Measurements from ENCODE around the gene LNX2.

LNX2 gene

GRCh38 chr13:27605099-27605498 lies 15.2 kb downstream of the LNX2 start:
- DNase-seq: no peak

GRCh38 chr13:27601803-27602202 lies 18.5 kb downstream of the LNX2 start:
- DNase-seq: no peak

GRCh38 chr13:27601208-27601607 lies 19.1 kb downstream of the LNX2 start:
- no peak for DNase-seq

DNA sequence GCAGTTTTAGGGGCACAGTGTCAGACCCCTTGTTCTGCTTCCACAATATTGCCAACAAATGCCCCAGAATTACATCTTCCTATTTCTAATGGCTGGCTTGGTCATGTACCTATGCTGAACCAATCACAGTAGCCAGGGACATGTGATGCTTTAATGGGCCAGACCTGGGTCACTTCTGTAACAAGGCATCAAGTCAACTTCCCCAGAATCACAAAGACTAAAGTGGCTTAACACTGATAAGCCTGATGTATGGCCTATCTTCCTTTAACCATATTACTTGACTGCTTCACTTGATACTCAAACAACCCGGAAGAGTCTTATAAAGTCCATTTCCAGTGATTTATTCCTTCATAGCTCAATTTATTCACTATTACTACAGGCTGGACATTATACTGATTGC lies 19.6 kb downstream of the LNX2 start:
- DNase-seq: no peak

GRCh38 chr13:27599845-27600553 lies 20.3 kb downstream of the LNX2 start:
- DNase-seq: no peak

DNA sequence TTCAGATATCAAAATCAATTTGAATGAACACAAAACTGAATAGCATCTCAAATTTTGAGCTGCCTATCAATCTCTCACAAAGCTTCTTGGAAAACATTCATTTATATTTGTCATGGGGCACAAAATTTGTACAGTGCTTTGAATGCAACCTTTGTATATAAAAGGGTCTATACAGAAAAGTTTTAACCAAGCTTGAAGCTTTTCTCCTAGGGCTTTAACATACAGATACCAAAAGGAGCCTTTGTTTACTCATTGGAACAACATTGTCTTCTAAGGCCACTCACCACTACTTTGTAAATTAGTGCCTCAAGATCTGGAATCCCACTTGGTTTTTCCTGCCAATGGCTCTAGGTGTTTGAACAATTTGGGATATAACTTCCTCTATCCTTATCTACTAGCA lies 21.2 kb downstream of the LNX2 start:
- DNase-seq: no peak

- no peak for DNase-seq
Observed at GRCh38 chr13:27595055-27595811, 25.1 kb downstream of the LNX2 start.

- no peak for DNase-seq
Observed at GRCh38 chr13:27593267-27593666, 27.1 kb downstream of the LNX2 start.

DNA sequence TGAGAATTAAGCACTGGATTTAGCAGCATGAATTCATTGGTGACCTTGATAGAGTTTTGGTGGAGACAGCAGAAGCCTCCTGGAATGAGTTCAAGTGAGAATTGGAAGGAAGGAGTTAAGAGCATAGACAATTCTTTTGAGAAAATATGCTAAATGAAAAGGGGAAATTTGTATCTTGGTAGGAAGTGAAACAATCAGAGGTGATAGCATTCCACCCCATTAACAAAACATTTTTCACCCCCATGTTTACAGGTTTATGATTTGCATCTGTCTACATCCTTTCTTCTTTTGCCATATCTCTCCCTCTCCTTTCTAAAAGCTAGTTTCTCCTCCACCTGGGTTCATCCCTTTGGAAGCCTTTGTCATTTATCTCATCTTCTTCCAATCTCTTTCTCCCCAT lies 27.5 kb downstream of the LNX2 start:
- DNase-seq: no peak

DNA sequence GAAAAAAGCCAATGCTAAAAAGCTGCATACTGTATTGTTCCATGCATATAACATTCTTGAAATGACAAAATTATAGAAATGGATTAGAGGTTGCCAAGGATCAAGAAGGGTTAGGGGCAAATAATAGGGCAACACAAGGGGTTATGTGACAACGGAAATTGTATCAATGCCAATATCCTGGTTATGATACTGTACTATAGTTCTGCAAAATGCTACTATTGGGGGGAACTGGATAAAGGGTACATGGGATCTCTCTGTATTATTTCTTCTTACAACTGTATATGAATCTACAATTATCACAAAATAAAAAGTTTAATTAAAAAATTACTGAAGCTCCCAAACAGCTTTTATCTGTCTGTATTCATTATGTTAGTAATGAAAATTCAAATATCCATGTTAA lies 31.9 kb downstream of the LNX2 start:
- no peak for DNase-seq

DNA sequence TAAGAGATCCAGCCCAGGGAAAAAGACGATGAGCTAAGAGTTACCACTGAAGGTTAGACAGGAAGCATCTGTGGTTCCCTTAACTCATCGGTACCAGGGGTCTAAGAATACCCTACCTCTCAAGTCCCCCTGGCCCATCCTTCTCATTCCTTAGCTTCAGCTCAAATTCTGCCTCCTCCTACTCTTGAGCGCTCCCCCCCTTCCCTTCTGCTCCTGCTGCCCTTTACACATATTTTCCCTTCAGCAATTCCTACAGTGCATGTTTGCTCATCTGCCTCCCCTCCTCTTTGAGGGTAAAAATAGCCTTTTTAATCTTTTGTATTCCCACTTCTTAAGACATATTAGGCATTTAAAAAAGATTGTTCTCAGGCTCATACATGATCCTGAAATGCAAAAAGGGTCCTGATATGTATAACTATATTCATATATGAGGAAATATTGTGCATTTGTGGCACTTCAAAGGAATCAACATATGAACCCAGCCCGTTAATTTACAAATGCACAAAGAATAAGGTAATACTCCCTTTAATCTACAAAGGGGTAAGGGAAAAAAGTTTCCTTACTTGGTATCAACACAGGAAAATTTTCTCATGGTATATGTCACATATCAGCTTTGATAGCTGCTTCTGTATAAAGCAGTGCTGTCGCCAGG lies 33.1 kb downstream of the LNX2 start:
- DNase-seq: no peak

DNA sequence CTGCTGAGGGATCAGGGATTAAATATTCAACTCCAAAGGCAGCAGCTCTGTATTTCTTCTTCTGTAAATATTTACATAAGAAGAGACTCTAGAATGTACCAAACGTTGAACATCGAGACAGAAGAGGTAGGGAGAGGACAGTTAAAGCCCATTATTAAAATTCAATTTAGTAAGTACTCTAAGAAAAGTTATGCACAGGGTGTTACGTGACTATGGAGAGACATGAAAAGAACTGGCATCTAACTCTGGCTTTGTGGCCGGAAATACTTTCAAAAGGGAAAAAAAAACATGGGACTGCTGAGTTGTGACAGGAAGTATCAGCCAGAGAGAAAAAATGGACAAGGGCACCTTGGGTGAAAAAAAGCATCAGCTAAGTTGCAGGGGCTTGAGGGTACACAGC lies 36.7 kb downstream of the LNX2 start:
- no peak for DNase-seq

DNA sequence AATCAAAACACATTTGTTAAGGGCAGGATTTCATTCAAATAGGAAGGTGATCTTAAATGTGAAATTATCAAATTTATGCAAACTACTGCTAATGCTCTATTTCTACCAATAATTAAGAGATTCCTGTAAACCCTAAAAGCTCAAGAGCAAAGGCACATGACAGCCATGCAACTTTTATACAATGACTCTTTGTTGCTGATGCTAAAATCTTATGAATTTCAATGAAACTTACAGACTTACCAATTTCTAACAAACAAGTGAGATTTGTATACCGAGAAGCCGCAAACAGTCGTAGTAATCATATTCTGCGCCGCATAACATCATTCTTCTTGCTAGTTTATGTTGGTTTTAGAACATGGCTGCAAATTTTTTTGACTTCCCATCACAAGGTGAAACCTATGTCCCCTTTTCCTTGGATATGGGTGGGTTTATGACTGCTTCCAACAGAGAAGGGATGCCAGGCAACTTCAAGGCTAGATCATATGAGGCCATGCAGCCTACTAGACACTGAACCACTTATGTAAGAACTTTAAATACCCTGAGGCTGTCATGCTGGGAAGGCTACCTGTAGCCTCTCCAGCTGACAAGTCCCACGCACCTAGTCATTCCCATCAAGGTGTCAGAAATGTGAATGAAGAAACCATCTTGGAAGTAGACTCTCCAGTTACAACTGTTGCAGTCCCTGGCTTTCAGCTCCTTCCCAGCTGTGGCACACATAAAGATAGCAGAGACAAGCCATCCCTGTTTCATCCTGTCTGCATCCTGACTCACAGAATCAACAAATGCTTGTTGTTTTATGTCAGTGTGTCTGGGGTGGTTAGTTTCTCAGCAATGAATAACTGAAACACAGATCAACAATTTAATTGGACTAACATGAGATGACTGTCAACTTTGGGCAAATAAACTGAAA lies 42.0 kb downstream of the LNX2 start:
- no peak for DNase-seq

DNA sequence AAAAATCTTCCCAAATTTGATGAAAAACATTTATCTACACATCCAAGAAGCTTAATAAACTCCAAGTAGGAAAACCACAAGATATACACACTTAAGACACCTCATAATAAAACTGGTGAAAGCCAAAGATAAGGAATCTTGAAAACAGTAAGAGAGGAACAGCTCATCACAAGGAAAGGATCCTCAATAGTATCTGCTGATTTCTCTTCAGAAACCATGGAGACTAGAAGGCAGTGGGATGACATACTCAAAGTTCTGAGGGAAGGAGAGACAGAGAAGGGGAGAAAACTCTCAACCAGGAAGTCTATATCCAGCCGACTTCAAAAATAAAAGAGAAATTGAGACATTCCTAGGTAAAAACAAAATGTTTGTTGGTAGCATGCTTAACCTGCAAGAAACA lies 45.7 kb downstream of the LNX2 start:
- no peak for DNase-seq

DNA sequence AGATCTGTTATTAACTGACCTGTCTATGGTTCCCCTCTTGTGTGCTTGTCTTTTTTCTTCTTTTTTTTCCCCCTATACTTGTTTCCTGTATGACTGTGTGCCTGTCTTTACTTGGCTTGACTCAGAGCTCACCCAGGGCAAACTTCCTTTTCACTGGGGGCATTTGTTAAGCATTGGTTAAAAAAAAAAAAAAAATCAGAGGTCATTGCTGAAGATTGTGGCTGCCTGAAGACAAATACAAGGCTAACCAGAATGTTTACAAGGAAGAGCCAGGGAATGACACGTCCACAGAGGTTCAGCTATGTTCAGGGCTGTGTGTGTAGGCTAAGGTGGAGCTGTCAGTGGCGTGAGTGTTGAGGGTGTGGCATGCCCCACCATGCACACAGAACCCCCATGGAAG lies 47.1 kb downstream of the LNX2 start:
- DNase-seq: no peak

- no peak for DNase-seq
Observed at GRCh38 chr13:27572234-27572901, 48.0 kb downstream of the LNX2 start.

DNA sequence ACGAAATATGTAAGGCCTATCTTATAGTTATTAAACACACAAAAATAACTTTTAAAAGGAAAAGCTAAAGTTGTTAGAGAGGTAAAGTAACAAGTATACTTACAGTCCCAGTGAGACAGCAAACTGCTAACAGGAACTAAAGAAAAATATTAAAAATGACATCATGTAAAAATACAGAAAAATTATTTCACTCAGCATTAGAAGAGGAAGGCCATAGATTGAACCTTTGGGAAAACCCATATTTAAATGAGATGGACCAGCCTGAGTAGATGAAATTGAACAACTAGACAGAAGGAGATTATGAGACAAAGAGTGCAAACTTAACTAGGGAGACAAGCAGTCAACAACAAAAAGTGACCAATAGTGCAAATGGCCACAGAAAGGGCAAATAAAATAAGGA lies 49.4 kb downstream of the LNX2 start:
- DNase-seq: no peak

DNA sequence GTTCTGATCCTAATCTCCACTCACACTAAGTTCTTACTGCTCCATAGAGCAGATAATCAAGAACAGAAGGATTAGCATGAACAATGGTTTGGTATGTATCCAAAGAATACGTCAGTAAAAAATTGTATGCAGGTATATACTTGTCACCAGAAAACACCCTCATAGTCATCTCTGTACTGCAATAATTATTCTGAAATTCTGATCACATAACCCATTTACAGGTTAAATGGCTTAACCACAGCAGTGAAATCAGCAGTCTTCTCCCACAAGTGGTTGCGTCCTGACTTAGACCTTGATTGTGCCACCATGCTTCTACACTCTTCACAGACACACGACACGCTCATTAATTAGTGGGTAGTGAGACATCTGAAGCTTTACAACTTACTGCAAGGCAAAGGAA lies 50.9 kb downstream of the LNX2 start:
- DNase-seq: no peak

DNA sequence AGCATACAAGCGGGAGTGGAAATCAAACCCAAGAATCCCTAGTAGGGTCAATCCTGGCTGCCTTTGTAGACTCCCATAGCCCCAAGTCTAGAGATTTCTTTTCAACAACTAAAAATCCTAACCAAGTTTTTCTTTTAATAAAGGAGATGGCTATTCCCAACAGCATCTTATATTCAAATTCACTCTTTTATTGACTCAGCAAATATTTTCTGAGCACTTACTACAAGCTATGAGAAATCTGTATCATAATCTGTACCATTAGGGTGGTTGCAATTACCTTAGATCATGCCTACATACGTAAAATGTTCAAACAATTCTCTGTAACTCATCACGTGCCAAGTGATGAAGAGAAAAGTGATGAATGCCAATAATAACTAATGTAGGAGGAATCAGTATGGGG lies 54.5 kb downstream of the LNX2 start:
- DNase-seq: no peak

DNA sequence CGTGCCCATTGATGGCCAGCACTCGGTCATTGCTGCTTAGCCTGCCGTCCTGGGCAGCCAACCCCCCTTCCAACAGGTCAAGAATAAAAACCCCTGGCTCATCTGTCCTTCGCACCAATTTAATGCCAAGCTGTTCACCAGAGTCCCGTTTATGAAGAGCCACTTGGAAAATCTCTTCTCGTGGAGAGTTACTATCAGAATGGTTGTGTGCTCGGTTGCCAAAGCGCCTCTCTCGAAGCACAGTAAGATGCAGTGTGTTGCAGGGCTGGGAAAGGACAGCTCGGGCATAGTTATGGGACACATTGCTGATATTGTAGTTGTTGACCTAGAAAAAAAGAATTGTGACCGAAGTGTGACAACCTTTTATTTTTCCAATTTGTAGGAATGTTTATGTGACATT lies 57.9 kb downstream of the LNX2 start:
- no peak for DNase-seq

DNA sequence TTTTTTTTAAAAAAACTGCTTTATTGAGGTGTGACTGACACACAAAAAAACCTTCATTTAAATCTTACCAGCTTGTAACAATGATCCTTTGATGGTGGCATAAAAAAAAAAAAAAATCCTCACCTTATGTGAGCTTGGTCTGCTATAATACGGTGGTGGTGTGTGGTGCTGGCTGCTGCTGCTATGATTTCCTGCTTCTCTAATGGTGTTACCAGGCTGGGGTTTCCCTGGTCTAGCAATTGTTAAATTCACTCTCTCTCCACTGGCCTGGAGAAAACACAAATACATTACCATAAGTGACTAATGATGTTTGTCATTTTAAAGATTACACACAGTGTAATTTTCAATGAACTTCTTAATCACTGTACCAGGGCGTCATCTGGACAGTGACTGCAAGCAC lies 60.6 kb downstream of the LNX2 start:
- DNase-seq: no peak

DNA sequence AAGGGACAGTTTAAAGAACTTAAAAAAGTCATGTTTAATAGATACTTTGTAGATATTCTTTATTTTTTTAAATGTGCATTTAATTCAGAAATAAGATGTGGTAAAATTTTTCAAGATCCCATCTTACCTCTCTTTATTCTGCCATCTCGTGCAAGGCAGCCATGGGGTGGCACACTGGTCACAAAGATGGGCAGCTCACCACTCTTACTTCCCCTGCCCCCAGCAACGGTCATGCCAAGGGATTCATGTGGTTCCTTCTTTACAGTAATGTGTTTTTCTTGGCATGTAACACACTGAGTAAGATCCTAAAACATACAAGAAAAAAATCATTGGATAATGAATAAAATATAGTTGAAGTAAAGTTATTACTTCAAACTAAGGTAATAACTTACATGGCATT lies 64.2 kb downstream of the LNX2 start:
- DNase-seq: no peak

DNA sequence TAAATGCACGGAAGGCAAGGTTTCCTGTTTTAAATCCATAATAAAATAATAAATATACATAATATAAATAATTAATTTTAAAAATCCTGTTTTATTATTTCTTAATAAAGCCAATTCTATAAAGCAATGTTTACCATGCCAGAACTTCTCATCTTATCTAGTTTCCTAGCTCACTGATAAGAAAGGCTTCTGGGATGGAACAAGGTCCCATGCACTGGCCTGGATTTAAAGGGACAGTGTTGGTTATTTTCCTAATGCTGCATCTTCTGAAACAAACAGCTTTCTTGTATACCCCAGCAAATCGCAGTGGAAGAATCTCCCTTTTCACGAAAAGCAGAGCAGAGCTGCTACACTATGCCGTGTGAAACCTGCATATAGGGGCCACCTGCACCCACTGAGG lies 68.8 kb downstream of the LNX2 start:
- no peak for DNase-seq
